ENCODE measurements around the gene MPP1. TPM values are rescaled to one million over a fixed set of nuclear protein-coding genes. Genes with fewer than 3 reads are reported as not detected.

The MPP1 gene
- total RNA-seq, result 10 to 100 TPM in 3 of 4 donors, 1 to 10 TPM in 1; 9.9 to 15.0 (median 13.3) TPM

GRCh38 chrX:154804957-154805695, at the start of gene MPP1:
Gene MPP1 (minus strand): TSS chrX:154805485. CDS start chrX:154805373, 112 bp downstream.
- H3K27ac ChIP-seq, result peak within 1 kb of the TSS; percentile 56

GRCh38 chrX:154850957-154851611, 45.8 kb upstream of the MPP1 start:
- H3K27ac ChIP-seq, result no peak overlapping the region
- no peak for DNase-seq (ENCODE audit: low spot score in 2 of 2)
- H3K4me1 ChIP-seq, result no peaks in the 10 kb centered on the region
- H3K36me3 ChIP-seq, result no peaks in the 10 kb centered on the region
- TF ChIP-seq POLR2A (IDR thresholded peaks at IDR 0.05), result no peak
- TF ChIP-seq EP300 (IDR thresholded peaks at IDR 0.05), result no peak
- no peak for TF ChIP-seq POLR2AphosphoS5 (IDR thresholded peaks at IDR 0.05)
- no peak for TF ChIP-seq CTCF (IDR thresholded peaks at IDR 0.05)
- no peaks in the 10 kb centered on the region for H3K9me3 ChIP-seq
- H3K27me3 ChIP-seq, result no peaks in the 10 kb centered on the region
- no peak overlapping the region for H3K4me3 ChIP-seq
- WGBS, result 84% methylated on average over 1 of the region's 1 CpG

More at GRCh38 chrX:154804957-154805695, at the start of gene MPP1:
- Histone ChIP-seq H3K4me1 (peaks cover 13% of the 10 kb centered on the region), H3K9me3 (no peaks in the 10 kb centered on the region), H3K36me3 (no peaks in the 10 kb centered on the region), H3K4me3 (peak within 1 kb of the TSS; percentile 64), H3K27me3 (no peaks in the 10 kb centered on the region)
- DNase-seq (ENCODE audit: low spot score in 2 of 2), result peak; percentile 72 to 80
- TF ChIP-seq POLR2A (IDR thresholded peaks at IDR 0.05) (no peak), CTCF (IDR thresholded peaks at IDR 0.05) (no peak), EP300 (IDR thresholded peaks at IDR 0.05) (no peak), POLR2AphosphoS5 (IDR thresholded peaks at IDR 0.05) (no peak)
- 25% methylated on average over 50 of the region's 65 CpGs for WGBS

- DNase-seq (ENCODE audit: low spot score in 2 of 2), result no peak
- 77% methylated on average over 2 of the region's 2 CpGs for WGBS
- Histone ChIP-seq H3K27me3 (no peaks in the 10 kb centered on the region), H3K27ac (no peak overlapping the region), H3K4me1 (no peaks in the 10 kb centered on the region), H3K36me3 (no peaks in the 10 kb centered on the region), H3K4me3 (no peak overlapping the region), H3K9me3 (no peaks in the 10 kb centered on the region)
- no peak for TF ChIP-seq CTCF (IDR thresholded peaks at IDR 0.05)
- no peak for TF ChIP-seq POLR2AphosphoS5 (IDR thresholded peaks at IDR 0.05)
- no peak for TF ChIP-seq EP300 (IDR thresholded peaks at IDR 0.05)
- no peak for TF ChIP-seq POLR2A (IDR thresholded peaks at IDR 0.05)
Measured at GRCh38 chrX:154840856-154841255, 35.6 kb upstream of the MPP1 start.

GRCh38 chrX:154836163-154836562, 30.9 kb upstream of the MPP1 start:
- Histone ChIP-seq H3K4me1 (no peaks in the 10 kb centered on the region), H3K9me3 (no peaks in the 10 kb centered on the region), H3K27me3 (no peaks in the 10 kb centered on the region), H3K4me3 (no peak overlapping the region), H3K27ac (no peak overlapping the region), H3K36me3 (no peaks in the 10 kb centered on the region)
- DNase-seq (ENCODE audit: low spot score in 2 of 2), result no peak
- WGBS, result 70% methylated on average over 1 of the region's 1 CpG
- TF ChIP-seq EP300 (IDR thresholded peaks at IDR 0.05) (no peak), POLR2AphosphoS5 (IDR thresholded peaks at IDR 0.05) (no peak), POLR2A (IDR thresholded peaks at IDR 0.05) (no peak), CTCF (IDR thresholded peaks at IDR 0.05) (no peak)

- no peak within 1 kb of the TSS for H3K4me3 ChIP-seq
- no peak for DNase-seq (ENCODE audit: low spot score in 2 of 2)
- H3K9me3 ChIP-seq, result no peaks in the 10 kb centered on the region
- no peaks in the 10 kb centered on the region for H3K36me3 ChIP-seq
- H3K4me1 ChIP-seq, result no peaks in the 10 kb centered on the region
- 75% methylated on average over 3 of the region's 3 CpGs for WGBS
- TF ChIP-seq EP300 (IDR thresholded peaks at IDR 0.05), result no peak
- no peaks in the 10 kb centered on the region for H3K27me3 ChIP-seq
- H3K27ac ChIP-seq, result no peak within 1 kb of the TSS
Measured at GRCh38 chrX:154834562-154834961, 29.3 kb upstream of the MPP1 start, which contains the start of gene SMIM9. Gene SMIM9 (minus strand): TSS chrX:154834662. CDS start chrX:154830856, 3,806 bp downstream.

All from suprapubic skin (tissue), 4 donors.